ENCODE data around the gene SEPTIN5. TPM values are rescaled to one million over a fixed set of nuclear protein-coding genes. Genes with fewer than 3 reads are reported as not detected.

The SEPTIN5 gene
- total RNA-seq, 4 donors from 2014 or later: 14.0 to 124 (median 27.3) TPM

- peak; percentile 83 to 98 (median 96) for TF ChIP-seq CTCF (IDR thresholded peaks at IDR 0.05)
- no peak for TF ChIP-seq POLR2A (IDR thresholded peaks at IDR 0.05)
- peak; percentile 77 to 80 for DNase-seq
- peak overlapping the region in 1 of 3 donors; percentile 24 for H3K4me3 ChIP-seq (replicated peaks in 1 of 3)
- H3K27me3 ChIP-seq: no peaks in the 10 kb centered on the region
- peaks cover 0 to 10% of the 10 kb centered on the region in 2 donors for H3K4me1 ChIP-seq
- H3K36me3 ChIP-seq: no peaks in the 10 kb centered on the region
- H3K27ac ChIP-seq: no peak overlapping the region
- 0 to 3% methylated on average over 3 to 25 of the region's 48 CpGs for WGBS, 2 donors
- intact Hi-C loops (cut with DNase I): loop anchor here (2.0 kb wide), 1 partner anchor 180 kb away; no protein-coding TSS in a partner anchor
- no peaks in the 10 kb centered on the region for H3K9me3 ChIP-seq
Measured at GRCh38 chr22:19730655-19731360, 16.5 kb downstream of the SEPTIN5 start.

- 83 to 92% methylated on average over 6 to 14 of the region's 21 CpGs for WGBS, 2 donors
Measured at GRCh38 chr22:19731361-19732135, 17.2 kb downstream of the SEPTIN5 start.

GRCh38 chr22:19732403-19733113 lies 18.3 kb downstream of the SEPTIN5 start:
- Histone ChIP-seq H3K9me3 (no peaks in the 10 kb centered on the region), H3K27me3 (no peaks in the 10 kb centered on the region), H3K4me1 (peaks cover 0 to 10% of the 10 kb centered on the region in 2 donors), H3K36me3 (no peaks in the 10 kb centered on the region), H3K4me3 (replicated peaks in 1 of 3) (no peak overlapping the region), H3K27ac (no peak overlapping the region)
- 89 to 95% methylated on average over 5 to 10 of the region's 10 CpGs for WGBS, 2 donors
- no peak for DNase-seq
- TF ChIP-seq POLR2A (IDR thresholded peaks at IDR 0.05): no peak
- TF ChIP-seq CTCF (IDR thresholded peaks at IDR 0.05): no peak
- intact Hi-C loops (cut with DNase I): no loop called here

More at GRCh38 chr22:19731361-19732135, 17.2 kb downstream of the SEPTIN5 start:
- H3K9me3 ChIP-seq: no peaks in the 10 kb centered on the region
- H3K4me1 ChIP-seq: peaks cover 0 to 10% of the 10 kb centered on the region in 2 donors
- no peak for DNase-seq
- no peak overlapping the region for H3K4me3 ChIP-seq (replicated peaks in 1 of 3)
- no peaks in the 10 kb centered on the region for H3K27me3 ChIP-seq
- TF ChIP-seq POLR2A (IDR thresholded peaks at IDR 0.05): no peak
- no peak for TF ChIP-seq CTCF (IDR thresholded peaks at IDR 0.05)
- intact Hi-C loops (cut with DNase I): loop anchor here (2.0 kb wide), 1 partner anchor 179 kb away; no protein-coding TSS in a partner anchor
- no peak overlapping the region for H3K27ac ChIP-seq
- H3K36me3 ChIP-seq: no peaks in the 10 kb centered on the region

GRCh38 chr22:19733755-19734154 lies 19.5 kb downstream of the SEPTIN5 start:
- H3K27me3 ChIP-seq: no peaks in the 10 kb centered on the region
- TF ChIP-seq POLR2A (IDR thresholded peaks at IDR 0.05) (no peak), CTCF (IDR thresholded peaks at IDR 0.05) (no peak)
- intact Hi-C loops (cut with DNase I): no loop called here
- no peaks in the 10 kb centered on the region for H3K9me3 ChIP-seq
- H3K27ac ChIP-seq: no peak overlapping the region
- H3K4me1 ChIP-seq: peaks cover 0 to 10% of the 10 kb centered on the region in 2 donors
- no peaks in the 10 kb centered on the region for H3K36me3 ChIP-seq
- WGBS, 2 donors: 84 to 92% methylated on average over 3 to 5 of the region's 5 CpGs
- no peak overlapping the region for H3K4me3 ChIP-seq (replicated peaks in 1 of 3)
- DNase-seq: no peak
